Activated CD4-positive, alpha-beta T cell treated with anti-CD3 and anti-CD28 coated beads, Interleukin-2, amount 10 ng/mL, durations not matched to agents 24 days and 14 days (primary cell): Measurements from ENCODE around the gene SESN1. TPM values are rescaled to one million over a fixed set of nuclear protein-coding genes. Genes with fewer than 3 reads are reported as not detected.
"Not testable (repeated sequence)": the region's sequence is repeated elsewhere in the genome, so short reads cannot be mapped to it uniquely, and the experiment has no call there.

Experiments
- DNase-seq: peaks from one replicate; pipeline ENCODE4 v3.0.0; 2022
- H3K27ac Mint-ChIP-seq: one replicate; pipeline ENCODE4 v1.8.0; 2022; ENCODE audit warnings: mild to moderate bottlenecking, mixed read lengths
- H3K27me3 Mint-ChIP-seq: one replicate; pipeline ENCODE4 v1.8.0; 2022; ENCODE audit warnings: mixed read lengths
- H3K36me3 Mint-ChIP-seq: one replicate; pipeline ENCODE4 v1.8.0; 2022; ENCODE audit warnings: low read depth, mild to moderate bottlenecking, mixed read lengths
- H3K4me1 Mint-ChIP-seq: one replicate; pipeline ENCODE4 v1.8.0; 2021; ENCODE audit warnings: mixed read lengths
- H3K4me3 Mint-ChIP-seq: one replicate; pipeline ENCODE4 v1.8.0; 2022; ENCODE audit warnings: mild to moderate bottlenecking, moderate library complexity, mixed read lengths
- H3K9me3 Mint-ChIP-seq: one replicate; pipeline ENCODE4 v1.8.0; 2021; ENCODE audit warnings: mixed read lengths
- intact Hi-C: fragments of 100-400 bp; cut with micrococcal nuclease; formaldehyde crosslinking; loops from one replicate; pipeline ENCODE4 v1.15.1; 2023
- total RNA-seq: library from RNA; stranded (reverse); gene quantifications from 2 replicates; pipeline ENCODE4 v1.2.3, GENCODE V29; 2022

The SESN1 gene
- total RNA-seq, 1 donor from 2014 or later: 11.5 TPM

GRCh38 chr6:109112663-109113062, 18.0 kb upstream of the SESN1 start:
- peaks cover 15% of the 10 kb centered on the region for H3K36me3 Mint-ChIP-seq
- H3K9me3 Mint-ChIP-seq: peaks cover 13% of the 10 kb centered on the region
- H3K4me3 Mint-ChIP-seq, DNase-seq, H3K4me1 Mint-ChIP-seq, intact Hi-C loops, H3K27me3 Mint-ChIP-seq, H3K27ac Mint-ChIP-seq: not testable (repeated sequence)

GRCh38 chr6:109109663-109110062, 15.0 kb upstream of the SESN1 start:
- intact Hi-C loops, H3K27ac Mint-ChIP-seq, H3K4me1 Mint-ChIP-seq, H3K4me3 Mint-ChIP-seq, H3K27me3 Mint-ChIP-seq: not testable (repeated sequence)
- Mint-ChIP-seq H3K36me3 (peaks cover 15% of the 10 kb centered on the region), H3K9me3 (peaks cover 13% of the 10 kb centered on the region)
- DNase-seq: peak; percentile 14

GRCh38 chr6:109105681-109106080, 11.0 kb upstream of the SESN1 start:
- H3K27me3 Mint-ChIP-seq: no peaks in the 10 kb centered on the region
- peaks cover 9% of the 10 kb centered on the region for H3K9me3 Mint-ChIP-seq
- intact Hi-C loops: no loop called here
- peaks cover 1% of the 10 kb centered on the region for H3K4me1 Mint-ChIP-seq
- DNase-seq: peak; percentile 53
- no peak overlapping the region for H3K4me3 Mint-ChIP-seq
- H3K36me3 Mint-ChIP-seq: peaks cover 16% of the 10 kb centered on the region
- no peak overlapping the region for H3K27ac Mint-ChIP-seq

- Mint-ChIP-seq H3K36me3 (peaks cover 8% of the 10 kb centered on the region), H3K4me3 (no peak overlapping the region), H3K9me3 (no peaks in the 10 kb centered on the region), H3K27ac (no peak overlapping the region), H3K27me3 (no peaks in the 10 kb centered on the region), H3K4me1 (peaks cover 1% of the 10 kb centered on the region)
- intact Hi-C loops: no loop called here
- peak; percentile 51 for DNase-seq
Observed at GRCh38 chr6:109104512-109104911, 9.9 kb upstream of the SESN1 start.

GRCh38 chr6:109103942-109104341, 9.3 kb upstream of the SESN1 start:
- Mint-ChIP-seq H3K36me3 (peaks cover 11% of the 10 kb centered on the region), H3K4me3 (no peak overlapping the region), H3K4me1 (peaks cover 4% of the 10 kb centered on the region), H3K27ac (no peak overlapping the region), H3K9me3 (no peaks in the 10 kb centered on the region), H3K27me3 (no peaks in the 10 kb centered on the region)
- intact Hi-C loops: no loop called here
- DNase-seq: no peak

- Mint-ChIP-seq H3K4me1 (peaks cover 8% of the 10 kb centered on the region), H3K4me3 (no peak overlapping the region), H3K9me3 (no peaks in the 10 kb centered on the region), H3K36me3 (peaks cover 15% of the 10 kb centered on the region), H3K27me3 (no peaks in the 10 kb centered on the region), H3K27ac (no peak overlapping the region)
- DNase-seq: peak; percentile 12
- intact Hi-C loops: no loop called here
Observed at GRCh38 chr6:109102762-109103161, 8.1 kb upstream of the SESN1 start.

- intact Hi-C loops: loop anchor here (5.0 to 10.0 kb wide), 3 partner anchors 360 to 1720 kb away; partner anchors contain the start of genes CDK19, MICAL1 and SEC63
- peak; percentile 46 for DNase-seq
- no peak overlapping the region for H3K27ac Mint-ChIP-seq
- peaks cover 15% of the 10 kb centered on the region for H3K36me3 Mint-ChIP-seq
- H3K27me3 Mint-ChIP-seq: no peaks in the 10 kb centered on the region
- no peaks in the 10 kb centered on the region for H3K9me3 Mint-ChIP-seq
- H3K4me1 Mint-ChIP-seq: peaks cover 34% of the 10 kb centered on the region
- H3K4me3 Mint-ChIP-seq: no peak overlapping the region
Observed at GRCh38 chr6:109097661-109098060, 3.0 kb upstream of the SESN1 start.

GRCh38 chr6:109096208-109096607, 1.6 kb upstream of the SESN1 start:
- no peak for DNase-seq
- H3K36me3 Mint-ChIP-seq: peaks cover 10% of the 10 kb centered on the region
- no peaks in the 10 kb centered on the region for H3K27me3 Mint-ChIP-seq
- H3K9me3 Mint-ChIP-seq: no peaks in the 10 kb centered on the region
- peak overlapping the region; percentile 68 for H3K27ac Mint-ChIP-seq
- H3K4me3 Mint-ChIP-seq: peak overlapping the region; percentile 90
- intact Hi-C loops: loop anchor here (5.0 to 10.0 kb wide), 3 partner anchors 361 to 1721 kb away; partner anchors contain the start of genes CDK19, MICAL1 and SEC63
- H3K4me1 Mint-ChIP-seq: peaks cover 48% of the 10 kb centered on the region

- intact Hi-C loops: loop anchor here (1.0 to 10.0 kb wide), 8 partner anchors 86 to 1722 kb away; partner anchors contain the start of genes AK9, CDC40, CDK19 and FIG4
- Mint-ChIP-seq H3K4me3 (peak overlapping the region; percentile 90), H3K27ac (peak overlapping the region; percentile 100), H3K27me3 (no peaks in the 10 kb centered on the region), H3K4me1 (peaks cover 50% of the 10 kb centered on the region), H3K9me3 (no peaks in the 10 kb centered on the region), H3K36me3 (peaks cover 10% of the 10 kb centered on the region)
- no peak for DNase-seq
Observed at GRCh38 chr6:109095835-109096084, 1.1 kb upstream of the SESN1 start.

GRCh38 chr6:109095036-109095834, 589 bp upstream of the SESN1 start, which contains the start of gene CEP57L1:
CEP57L1 (plus strand) TSS chr6:109095507; CDS start chr6:109145222, 49,715 bp downstream.
- Mint-ChIP-seq H3K4me1 (peaks cover 53% of the 10 kb centered on the region), H3K27ac (peak within 1 kb of the TSS; percentile 100)
- intact Hi-C loops: loop anchor here (1.0 to 10.0 kb wide), 8 partner anchors 86 to 1722 kb away; partner anchors contain the start of genes AK9, CDC40, CDK19 and FIG4

GRCh38 chr6:109093732-109094415, 772 bp downstream of the SESN1 start:
- Mint-ChIP-seq H3K36me3 (peaks cover 4% of the 10 kb centered on the region), H3K4me1 (peaks cover 54% of the 10 kb centered on the region), H3K9me3 (no peaks in the 10 kb centered on the region), H3K27me3 (no peaks in the 10 kb centered on the region), H3K4me3 (peak overlapping the region; percentile 90), H3K27ac (peak overlapping the region; percentile 86)
- intact Hi-C loops: loop anchor here (1.0 to 10.0 kb wide), 6 partner anchors 279 to 1139 kb away; partner anchors contain the start of genes AK9, FIG4, SEC63 and SNX3
- DNase-seq: peak; percentile 67

More at GRCh38 chr6:109095036-109095834, 589 bp upstream of the SESN1 start, which contains the start of gene CEP57L1:
- H3K9me3 Mint-ChIP-seq: no peaks in the 10 kb centered on the region
- peak within 1 kb of the TSS; percentile 90 for H3K4me3 Mint-ChIP-seq
- peak; percentile 98 for DNase-seq
- H3K36me3 Mint-ChIP-seq: peaks cover 10% of the 10 kb centered on the region
- no peaks in the 10 kb centered on the region for H3K27me3 Mint-ChIP-seq

GRCh38 chr6:109092074-109092473, 2.6 kb downstream of the SESN1 start:
- H3K4me3 Mint-ChIP-seq: peak overlapping the region; percentile 36

GRCh38 chr6:109091314-109092024, 3.2 kb downstream of the SESN1 start:
- intact Hi-C loops: loop anchor here (10.0 kb wide), 1 partner anchor 1137 kb away; the partner anchor contains the start of gene SEC63
- no peaks in the 10 kb centered on the region for H3K9me3 Mint-ChIP-seq
- no peaks in the 10 kb centered on the region for H3K27me3 Mint-ChIP-seq
- H3K27ac Mint-ChIP-seq: no peak overlapping the region
- DNase-seq: no peak
- H3K36me3 Mint-ChIP-seq: peaks cover 2% of the 10 kb centered on the region
- peak overlapping the region; percentile 36 for H3K4me3 Mint-ChIP-seq
- peaks cover 43% of the 10 kb centered on the region for H3K4me1 Mint-ChIP-seq

More at GRCh38 chr6:109092074-109092473, 2.6 kb downstream of the SESN1 start:
- Mint-ChIP-seq H3K27me3 (no peaks in the 10 kb centered on the region), H3K9me3 (no peaks in the 10 kb centered on the region), H3K4me1 (peaks cover 49% of the 10 kb centered on the region), H3K27ac (no peak overlapping the region), H3K36me3 (peaks cover 2% of the 10 kb centered on the region)
- intact Hi-C loops: loop anchor here (10.0 kb wide), 1 partner anchor 1137 kb away; the partner anchor contains the start of gene SEC63
- no peak for DNase-seq
